HG02852 (cell line): ENCODE measurements around the gene KIF1A.

Experiments used
- ATAC-seq: cut with Tn5 transposase; IDR thresholded peaks from one replicate; pipeline ENCODE4 v1.9.1; 2021; ENCODE audit warnings: mild to moderate bottlenecking, moderate library complexity; ENCODE audit not compliant: unreplicated experiment

KIF1A gene

DNA sequence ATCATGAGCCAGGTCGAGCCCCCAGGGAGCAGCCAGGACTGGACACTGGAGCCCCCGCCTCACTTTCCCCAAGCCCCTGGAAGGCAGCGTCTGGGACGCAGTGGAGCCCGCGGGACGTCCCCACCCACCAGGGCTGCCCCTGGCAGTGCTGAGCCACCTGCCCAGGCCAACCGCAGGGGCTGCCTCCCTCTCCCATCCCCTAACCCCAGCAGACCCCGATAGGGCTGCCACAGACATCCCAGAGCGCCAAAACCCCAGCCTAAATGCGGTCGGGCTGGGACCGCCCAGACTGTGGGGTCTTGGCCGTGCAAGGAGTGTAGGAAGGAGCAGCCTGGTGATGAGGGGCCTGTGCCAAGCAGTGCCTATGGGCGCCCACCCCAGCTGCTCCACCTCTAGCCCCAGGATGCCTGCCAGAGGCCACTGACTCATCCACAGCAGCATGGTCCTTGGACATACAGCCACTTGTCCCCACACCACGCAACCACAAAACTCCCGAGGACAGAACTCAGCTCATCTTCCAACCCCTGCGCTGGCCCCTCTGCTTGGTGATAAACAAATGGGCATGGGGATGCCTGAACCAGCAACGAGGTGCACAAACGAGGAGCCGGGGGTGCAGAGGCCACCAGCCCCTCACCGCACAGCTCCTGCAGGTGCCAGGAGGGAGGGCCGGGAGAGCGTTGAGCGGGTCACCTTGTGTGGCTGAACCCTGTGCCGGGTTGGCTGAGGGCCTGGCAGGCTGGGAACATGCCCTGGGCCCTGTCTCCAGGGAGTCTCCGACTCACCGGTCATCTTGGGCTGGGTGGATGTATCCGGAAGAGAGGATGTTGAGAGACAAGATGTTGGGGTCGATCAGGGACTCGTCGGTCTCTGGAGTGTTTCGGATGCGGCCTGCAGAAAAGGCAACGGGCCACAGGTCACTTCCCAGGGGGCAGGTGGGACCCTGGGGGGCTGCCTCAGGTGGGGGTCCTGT, 83.5 kb downstream of the KIF1A start:
- no peak for ATAC-seq

DNA sequence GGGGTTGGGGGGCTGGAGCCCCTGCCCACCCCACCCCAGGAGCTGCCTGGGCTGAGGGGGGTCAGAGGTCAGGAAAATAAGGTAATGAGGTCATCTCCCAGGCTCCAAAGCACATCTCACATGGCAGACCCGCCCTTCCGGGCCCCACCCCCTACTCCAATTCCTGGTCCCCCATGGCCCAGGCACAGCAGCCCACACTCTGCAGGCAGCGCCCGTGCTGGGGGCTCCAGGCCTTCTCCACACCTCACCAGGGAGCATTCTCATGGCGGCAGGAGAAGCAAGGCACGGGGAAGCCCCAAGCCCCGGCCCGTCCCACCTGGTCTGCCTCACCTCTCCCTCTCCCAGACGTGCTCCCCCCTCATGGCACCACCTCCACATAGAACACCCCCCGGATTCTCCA, 84.5 kb downstream of the KIF1A start:
- no peak for ATAC-seq

DNA sequence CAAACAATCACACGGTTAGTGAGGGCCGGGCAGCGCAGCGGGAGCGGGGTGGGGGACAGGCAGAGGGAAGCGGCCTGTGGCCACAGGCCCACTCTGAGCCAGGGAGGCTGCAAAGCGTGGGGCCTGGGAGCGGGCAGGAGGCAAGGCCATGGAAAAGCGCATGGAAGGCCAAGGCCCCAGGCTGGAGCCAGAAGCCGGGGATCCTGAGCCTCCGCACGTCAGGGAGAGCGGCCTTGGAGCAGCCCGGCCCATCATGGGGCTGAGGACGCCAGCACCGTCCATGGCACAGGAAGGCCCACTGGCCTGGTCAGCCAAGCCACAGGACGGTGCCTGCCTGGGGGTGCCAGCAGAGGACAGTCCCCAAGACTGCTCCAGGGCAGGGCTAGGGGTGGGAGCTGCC, 85.3 kb downstream of the KIF1A start:
- no peak for ATAC-seq

DNA sequence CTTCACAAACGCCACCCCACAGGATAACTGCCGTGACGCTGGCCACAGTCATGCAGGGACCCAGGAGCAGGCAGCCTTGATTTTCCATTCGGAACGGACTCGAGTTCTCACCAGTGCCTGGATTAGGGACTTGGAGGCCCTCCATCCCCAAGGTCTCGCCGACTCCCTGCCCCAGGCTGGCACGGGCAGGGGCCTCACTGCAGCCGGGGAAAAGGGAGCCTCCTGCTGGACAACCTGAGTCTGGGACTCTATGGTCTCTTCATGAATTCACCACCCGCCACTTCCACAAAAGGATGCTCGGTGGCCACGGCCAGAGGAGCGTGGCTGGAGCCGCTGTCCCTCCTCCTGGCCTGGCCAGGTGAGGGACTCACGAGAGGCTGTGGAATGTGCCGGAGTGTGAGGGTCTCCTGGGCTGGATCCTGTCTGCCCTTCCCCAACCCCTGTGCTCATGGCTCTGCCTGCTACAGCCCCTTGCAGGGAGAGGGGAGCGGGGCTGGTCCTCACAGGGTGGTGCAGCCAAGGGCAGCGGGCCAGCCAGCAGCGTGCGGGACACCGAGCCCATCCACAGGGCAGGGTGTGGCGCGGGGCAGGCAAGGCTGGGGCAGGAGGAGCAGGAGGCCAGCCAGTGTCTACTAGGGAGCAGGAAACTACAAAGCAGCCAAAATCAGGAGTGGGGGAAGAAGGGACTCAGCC, 86.1 kb downstream of the KIF1A start:
- no peak for ATAC-seq

DNA sequence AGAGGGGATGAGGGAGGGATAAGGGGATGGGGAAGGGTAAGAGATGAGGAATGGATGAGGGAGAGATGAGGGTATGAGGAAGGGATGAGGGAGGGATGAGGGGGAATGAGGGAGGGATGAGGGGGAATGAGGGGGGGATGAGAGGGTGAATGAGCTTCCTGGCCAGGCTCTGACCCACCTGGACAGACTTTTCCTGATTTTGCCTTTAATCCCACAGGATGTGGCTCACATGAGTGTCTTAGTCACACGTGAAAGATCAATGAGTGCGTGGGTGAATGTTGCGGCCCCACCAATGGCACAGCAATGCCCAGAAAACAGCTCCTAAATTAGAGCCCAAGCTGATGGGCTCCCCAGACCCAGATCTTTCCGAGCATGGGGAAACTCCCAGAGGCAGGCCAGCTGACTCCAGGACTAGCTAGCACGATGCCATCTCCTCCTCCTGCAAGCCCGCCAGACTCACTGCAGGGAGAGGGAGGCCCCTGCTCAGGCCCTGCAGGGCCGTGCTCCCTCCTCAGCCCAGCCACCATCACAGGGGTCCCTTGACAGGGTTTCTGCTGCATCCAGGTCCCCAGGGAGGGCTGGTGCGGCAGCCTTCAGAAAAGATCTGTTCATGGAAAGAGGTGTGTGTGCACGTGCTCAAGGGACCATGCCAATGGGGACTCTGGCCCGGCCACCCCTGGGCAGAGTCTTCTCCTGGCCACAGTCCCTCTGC, 87.0 kb downstream of the KIF1A start:
- ATAC-seq, result no peak

DNA sequence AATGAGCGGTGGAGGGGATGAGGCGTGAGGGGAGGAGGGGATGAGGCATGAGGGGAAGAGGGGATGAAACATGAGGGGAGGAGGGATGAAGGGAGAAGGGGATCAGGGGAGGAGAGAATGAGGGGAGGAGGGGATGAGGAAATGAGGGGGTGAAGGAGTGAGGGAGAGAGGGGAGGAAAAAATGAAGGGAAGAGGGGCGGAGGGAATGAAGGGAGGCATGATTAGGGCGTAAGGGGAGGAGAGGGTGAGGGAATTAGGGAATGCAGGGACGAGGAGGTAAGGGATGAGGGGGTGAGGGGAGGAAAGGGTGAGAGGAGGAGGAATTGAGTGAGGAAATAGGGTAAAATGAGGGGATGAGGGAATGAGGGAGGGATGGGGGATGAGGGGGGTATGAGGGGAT, 87.8 kb downstream of the KIF1A start:
- no peak for ATAC-seq

DNA sequence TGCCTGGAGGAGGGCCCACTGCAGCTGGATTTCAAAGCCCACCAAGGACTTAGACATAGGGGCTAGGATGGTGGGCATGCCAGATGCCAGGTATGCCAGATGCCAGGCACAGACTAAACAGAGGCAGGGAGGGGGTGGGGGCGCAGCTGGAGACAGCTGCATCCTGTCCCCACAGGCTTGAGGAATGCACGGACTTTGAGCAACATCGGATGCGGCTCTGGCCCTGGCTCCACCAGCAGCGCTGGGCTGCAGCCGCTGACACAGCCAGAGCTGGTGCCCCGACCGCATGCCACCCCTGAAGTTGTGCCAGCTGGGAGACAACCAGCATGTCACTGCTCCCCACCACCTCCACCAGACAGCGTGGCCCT, 88.9 kb downstream of the KIF1A start:
- no peak for ATAC-seq

DNA sequence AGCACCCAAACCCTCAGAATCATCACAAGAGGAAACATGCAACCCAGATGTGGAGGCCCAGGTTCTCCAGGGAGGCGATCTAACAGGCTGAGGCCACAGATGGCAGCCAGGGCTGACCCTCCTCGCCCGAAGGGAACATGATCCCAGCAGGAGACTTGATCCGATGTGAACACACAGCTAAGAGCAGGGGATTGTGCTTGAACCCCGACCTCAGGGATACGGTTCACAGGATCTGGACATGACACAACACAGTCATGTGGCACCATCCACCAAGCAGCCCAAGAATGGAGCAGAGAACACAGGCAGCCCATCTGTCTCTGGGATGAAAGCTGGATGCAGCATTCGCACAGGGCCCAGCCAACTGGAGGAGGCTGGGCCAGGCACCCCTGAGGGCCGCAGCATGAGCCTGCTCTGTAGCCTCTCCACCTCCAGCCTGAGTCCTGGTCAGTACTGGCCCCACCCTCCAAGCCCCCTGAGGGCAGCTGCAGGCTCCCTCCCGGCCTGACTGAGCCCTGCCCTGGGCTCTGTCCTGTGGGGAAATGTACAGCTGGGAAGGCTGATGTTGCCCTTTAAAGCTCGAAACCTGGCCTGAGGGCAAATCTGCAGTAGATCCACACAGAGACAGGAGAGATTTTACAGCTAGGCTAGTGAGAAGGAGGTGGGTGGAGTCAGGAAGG, 89.4 kb downstream of the KIF1A start:
- no peak for ATAC-seq

DNA sequence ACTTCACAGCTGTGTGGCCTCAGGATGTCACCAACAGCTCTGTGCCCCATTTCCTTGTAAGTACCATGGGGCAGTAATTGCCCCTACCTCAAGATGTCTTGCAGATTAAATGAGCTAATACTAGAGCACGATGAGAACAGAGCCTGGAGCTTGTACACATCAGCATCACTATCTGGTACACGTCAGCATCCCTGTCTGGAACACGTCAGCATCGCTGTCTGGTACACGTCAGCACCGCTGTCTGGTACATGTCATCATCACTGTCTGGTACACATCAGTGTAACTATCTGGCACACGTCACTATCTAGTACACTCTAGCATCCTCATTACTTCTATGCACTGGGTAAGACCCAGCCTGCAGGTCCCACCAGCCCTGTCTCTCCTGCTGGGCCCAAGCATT, 91.2 kb downstream of the KIF1A start:
- ATAC-seq, result no peak

DNA sequence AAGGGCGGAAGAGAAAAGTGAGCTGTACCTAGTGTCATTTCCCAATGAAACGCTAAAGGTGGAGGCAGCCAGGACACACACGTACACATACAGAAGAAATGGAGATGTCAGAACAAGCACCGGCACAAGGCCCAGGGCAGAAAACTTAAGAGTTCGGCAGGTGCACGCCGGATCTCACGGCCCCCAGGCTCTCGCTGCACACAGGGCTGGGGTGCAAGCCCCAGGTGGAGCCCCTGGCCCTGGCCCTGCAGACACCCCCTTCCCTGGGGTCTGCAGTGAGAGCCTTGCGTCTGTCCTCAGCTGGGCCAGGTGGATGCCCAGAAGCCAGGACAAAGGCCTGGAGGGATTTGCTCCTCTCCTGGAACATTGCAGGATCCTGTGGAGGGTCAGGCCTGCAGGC, 91.7 kb downstream of the KIF1A start:
- ATAC-seq, result no peak

DNA sequence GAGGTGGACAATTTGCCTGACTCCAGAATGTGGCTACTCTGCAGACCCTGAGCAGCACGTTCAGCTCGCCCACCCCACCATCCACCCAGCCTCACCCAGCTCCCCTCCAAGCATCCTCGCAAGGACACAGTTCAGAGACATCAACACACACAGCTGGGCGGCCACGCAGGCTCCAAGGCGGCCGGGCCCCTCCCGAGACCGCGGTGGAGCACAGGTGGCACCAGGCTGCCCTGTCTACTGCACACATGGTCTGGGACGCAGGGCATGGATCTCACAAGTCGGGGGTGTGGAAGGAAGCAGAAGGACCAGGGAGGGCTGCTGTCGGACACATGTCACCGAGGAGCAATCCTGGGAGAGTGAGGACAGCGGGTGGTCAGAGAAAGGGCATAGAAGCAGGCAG, 92.1 kb downstream of the KIF1A start:
- ATAC-seq, result no peak

DNA sequence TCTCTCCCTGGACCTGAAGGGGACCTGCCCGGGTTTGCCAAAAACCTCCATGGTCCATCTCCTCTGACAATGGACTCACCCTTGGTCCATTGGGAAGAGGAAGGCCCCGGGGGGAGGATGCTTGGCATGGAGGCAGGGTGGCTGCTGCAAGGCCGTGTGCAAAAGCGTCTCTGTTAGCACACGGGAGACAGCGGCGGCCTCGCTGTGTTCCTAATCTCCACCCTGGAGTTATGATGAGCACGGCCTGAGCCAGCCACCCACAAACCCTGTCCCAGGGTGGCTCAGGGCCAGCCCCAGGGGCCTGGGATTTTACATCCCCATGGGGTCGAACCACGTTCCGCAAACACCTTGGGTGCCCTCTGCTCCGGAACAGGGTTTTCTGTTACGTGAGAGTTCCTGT, 92.6 kb downstream of the KIF1A start:
- no peak for ATAC-seq

DNA sequence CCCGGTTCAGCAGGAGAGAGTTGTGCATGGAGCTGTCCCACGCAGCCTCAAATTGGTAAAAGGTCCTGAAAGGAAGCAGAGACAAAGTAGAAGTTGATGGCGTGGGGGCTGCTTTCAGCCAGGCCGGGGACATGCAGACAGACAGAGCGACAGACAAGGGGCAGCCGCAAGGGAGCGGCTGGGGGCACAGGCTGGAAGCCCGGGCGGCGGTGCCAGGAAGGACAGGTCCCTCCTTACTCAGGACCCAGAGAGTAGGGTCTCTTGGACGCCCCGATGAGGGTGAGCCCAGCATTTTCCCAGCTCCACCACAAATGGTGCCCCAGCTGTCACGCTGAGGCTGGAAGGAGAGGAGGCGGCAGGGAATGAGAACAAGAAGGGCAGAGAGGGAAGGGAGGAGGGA, 93.1 kb downstream of the KIF1A start:
- no peak for ATAC-seq

DNA sequence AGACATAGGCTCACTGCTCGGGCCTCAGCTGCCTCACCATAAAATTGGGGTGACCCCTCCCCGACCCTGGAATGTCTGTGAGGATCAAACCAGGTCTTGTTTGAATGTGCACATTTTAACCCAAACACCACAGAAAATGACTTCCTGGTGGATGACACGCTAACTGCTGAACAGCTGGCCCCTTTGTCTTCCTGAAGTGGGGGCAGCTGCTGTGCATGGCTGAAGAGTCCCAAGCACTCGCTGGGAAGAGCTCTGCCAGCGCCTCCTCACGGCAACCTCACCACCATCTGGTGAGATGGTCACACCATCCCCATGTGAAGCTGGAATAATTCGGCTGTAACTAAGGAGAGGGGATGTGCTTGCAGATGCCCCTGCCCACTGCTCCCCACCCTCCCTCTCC, 94.3 kb downstream of the KIF1A start:
- no peak for ATAC-seq

DNA sequence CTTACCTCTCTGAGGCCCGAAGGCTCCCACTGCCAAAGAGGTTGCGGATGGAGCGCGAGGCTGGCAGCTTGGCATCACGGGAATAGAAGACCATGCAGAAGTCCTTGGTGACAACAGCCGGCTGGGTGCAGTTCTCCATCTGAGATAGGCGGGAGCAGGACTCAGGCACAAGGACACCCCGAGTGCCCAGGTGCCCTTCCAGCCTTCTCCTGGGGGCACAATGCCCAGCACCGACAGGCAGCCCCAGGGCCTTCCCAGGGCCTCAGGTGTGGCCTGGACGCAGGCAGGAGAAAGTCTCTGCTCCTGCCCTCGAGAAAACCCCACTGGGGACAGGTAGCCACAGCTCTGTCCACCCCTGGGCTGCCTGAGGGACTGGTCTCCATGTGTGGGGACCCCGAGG, 94.8 kb downstream of the KIF1A start:
- no peak for ATAC-seq

DNA sequence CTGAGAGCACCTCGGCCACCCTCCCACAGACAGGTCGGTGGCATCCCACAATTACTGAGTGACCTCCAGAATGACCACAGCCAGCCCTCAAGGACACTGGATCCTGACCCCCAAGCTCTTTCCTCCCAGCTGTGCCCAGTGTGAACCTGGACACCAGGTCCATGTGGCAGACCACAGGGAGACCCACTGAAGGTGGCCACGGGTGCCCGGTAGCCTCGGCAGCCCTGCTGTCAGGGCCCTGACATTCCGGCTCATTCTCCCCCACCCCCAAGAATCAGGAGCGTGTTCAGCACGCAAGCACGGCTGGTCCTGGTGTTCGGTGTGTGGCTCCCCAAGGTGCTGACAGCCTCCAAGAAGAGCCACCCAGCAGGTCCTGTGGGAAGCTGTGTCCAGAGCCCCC, 95.6 kb downstream of the KIF1A start:
- no peak for ATAC-seq

DNA sequence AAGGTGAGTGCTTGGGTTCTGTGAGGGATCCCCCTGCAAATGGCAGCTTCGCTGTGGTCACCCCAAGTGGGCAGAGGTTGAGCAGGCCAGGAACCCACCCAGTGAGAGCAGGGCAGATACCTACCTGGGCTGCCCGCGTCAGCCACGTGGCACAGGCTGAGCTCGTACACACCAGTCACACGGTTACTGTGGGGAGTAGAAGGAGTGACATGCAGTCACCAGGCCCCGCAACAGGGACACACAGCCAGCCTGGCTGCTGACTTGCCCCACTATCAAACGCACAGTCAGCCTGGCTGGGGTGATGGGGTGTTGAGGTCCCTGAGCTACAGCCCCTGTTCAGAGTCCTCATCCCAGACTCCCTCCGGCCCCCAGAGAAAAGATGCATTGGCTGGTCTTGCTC, 96.2 kb downstream of the KIF1A start:
- no peak for ATAC-seq

DNA sequence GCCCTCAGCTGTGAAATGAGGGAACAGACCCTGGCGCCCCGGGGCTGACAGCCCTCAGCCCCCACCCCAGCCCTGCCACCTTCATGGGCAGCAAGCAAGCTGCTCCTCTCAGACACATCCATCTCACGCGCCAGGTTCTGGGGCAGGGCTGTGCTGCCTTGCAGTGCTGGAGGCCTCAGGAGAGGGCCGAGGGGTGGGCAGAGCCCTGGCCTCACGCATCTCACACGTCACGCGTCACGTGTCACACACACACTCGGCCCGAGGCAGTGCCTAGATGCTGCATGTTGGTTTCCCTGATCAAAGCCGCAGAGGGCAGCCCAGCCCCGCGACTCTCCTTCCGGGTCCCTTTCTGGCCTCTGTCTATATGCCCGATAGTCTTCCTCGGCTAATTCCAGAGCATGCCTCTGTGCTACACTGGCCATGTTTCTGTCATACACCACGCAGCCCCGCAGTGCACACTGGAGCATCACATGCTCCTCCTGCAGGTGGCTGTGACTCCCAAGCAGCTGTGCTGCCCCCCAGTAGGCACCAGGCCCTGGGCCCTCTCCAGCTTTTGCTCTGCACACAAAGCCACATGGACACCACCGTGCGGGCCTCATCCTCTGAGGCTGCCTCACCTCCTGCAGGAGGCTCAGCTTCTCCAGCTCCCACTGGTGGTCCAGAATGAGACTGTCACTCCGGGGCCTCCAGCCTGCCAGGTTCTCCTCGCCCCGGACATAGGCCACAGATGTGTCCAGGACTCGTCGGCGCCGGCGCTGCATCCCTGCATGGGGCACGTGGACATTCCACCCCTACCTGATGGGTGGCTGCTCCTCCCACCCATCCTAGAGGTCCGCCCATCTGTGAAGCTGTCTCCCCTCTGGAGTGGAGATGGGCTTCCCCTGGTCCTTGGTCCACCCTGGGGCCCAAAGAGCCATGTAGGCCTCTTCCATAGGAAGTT, 97.0 kb downstream of the KIF1A start:
- no peak for ATAC-seq

DNA sequence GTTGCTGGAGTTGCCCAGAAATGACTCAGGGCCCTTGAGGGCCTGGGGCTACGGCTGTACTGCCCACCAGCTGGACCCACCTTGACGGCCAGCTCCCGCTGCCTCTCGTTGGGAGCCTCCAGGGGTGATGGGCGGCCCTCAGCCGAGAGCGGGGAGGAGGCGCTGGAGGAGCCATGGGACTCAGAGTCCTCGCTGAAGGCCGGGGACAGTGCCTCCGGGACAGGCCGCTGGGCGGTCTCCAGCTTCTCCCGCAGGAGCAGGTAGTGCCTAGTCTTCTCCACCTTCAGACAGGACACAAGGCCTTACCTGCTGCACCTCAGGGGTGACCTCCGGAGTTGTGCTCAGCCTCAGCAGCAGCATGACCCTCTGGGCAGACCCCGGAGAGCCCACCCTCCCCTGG, 97.6 kb downstream of the KIF1A start:
- no peak for ATAC-seq

DNA sequence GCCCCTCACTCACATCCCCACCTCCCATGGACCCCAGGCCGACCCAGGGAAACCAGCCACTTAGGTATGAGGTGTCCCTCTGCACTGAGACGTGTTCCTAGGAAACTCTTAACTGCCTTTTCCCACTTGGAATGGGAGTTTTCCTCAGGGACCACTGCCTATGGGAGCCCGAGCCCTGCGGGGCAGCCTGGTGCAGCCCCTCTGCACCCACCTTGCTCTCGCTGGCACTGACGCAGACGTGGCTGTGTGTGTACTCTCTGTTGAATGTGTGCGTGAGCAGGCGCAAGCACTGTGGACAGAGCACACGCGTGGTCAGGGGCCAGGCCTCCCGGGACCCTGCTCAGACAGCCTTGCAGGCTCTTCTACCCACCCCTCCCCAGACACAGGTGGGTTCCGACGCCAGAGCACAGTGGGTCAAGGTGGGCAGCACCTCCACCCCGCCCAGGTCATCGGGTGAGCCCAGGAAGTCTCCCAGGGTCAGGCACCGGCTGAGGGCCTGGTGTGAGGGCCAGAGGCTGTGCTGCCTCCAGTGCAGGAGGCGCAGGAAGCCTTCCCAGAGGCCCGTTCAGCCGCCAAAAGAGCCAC, 98.3 kb downstream of the KIF1A start:
- ATAC-seq, result no peak
